Fibroblast of the aortic adventitia (primary cell): Measurements from ENCODE around the gene UGT1A3. TPM values are rescaled to one million over a fixed set of nuclear protein-coding genes. Genes with fewer than 3 reads are reported as not detected.

ENCODE experiments used
- DNase-seq: peaks from one replicate; pipeline ENCODE4 v3.0.0-alpha.2; 2010; ENCODE audit warnings: low read depth
- H3K4me3 ChIP-seq: 2 replicates; pipeline ENCODE4 v1.5.1; 2011; ENCODE audit warnings: low read depth, mild to moderate bottlenecking, control low read depth, low read length, moderate library complexity
- total RNA-seq: library from RNA; depleted of rRNA; stranded (reverse); fragments of >200 nt; gene quantifications from 2 replicates; pipeline ENCODE4 v1.2.3, GENCODE V29; 2012; ENCODE audit warnings: low replicate concordance
- TF ChIP-seq, protein P1 (sequence below): IDR thresholded peaks from 2 replicates; pipeline ENCODE4 v1.5.1; 2011; ENCODE audit warnings: mild to moderate bottlenecking, low read length, control low read depth, inconsistent platforms; ENCODE audit not compliant: insufficient read depth

UGT1A3 gene
- total RNA-seq, 1 donor, result not detected

DNA sequence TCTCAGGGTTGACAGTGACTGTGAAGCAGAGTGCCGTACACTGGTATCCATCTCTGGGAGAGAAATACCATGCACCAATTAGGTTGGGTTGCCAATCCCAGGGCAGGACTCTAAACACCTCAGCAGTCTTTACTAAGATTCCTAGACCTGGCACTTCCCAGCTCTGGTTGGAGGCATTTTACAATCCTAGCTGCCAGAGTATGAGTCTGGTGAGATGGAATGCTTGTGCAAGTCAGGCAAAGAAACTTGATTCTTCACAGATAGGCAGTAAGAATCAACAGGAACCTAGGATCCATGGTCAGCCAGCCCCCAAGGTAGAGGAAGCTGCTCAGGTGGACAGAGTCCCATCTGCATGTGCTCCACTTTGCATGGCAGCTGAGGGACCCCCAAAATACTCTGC is 22.1 kb upstream of the UGT1A3 start:
- DNase-seq, result peak; percentile 83
- TF ChIP-seq, protein P1, sequence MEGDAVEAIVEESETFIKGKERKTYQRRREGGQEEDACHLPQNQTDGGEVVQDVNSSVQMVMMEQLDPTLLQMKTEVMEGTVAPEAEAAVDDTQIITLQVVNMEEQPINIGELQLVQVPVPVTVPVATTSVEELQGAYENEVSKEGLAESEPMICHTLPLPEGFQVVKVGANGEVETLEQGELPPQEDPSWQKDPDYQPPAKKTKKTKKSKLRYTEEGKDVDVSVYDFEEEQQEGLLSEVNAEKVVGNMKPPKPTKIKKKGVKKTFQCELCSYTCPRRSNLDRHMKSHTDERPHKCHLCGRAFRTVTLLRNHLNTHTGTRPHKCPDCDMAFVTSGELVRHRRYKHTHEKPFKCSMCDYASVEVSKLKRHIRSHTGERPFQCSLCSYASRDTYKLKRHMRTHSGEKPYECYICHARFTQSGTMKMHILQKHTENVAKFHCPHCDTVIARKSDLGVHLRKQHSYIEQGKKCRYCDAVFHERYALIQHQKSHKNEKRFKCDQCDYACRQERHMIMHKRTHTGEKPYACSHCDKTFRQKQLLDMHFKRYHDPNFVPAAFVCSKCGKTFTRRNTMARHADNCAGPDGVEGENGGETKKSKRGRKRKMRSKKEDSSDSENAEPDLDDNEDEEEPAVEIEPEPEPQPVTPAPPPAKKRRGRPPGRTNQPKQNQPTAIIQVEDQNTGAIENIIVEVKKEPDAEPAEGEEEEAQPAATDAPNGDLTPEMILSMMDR, result no peak

DNA sequence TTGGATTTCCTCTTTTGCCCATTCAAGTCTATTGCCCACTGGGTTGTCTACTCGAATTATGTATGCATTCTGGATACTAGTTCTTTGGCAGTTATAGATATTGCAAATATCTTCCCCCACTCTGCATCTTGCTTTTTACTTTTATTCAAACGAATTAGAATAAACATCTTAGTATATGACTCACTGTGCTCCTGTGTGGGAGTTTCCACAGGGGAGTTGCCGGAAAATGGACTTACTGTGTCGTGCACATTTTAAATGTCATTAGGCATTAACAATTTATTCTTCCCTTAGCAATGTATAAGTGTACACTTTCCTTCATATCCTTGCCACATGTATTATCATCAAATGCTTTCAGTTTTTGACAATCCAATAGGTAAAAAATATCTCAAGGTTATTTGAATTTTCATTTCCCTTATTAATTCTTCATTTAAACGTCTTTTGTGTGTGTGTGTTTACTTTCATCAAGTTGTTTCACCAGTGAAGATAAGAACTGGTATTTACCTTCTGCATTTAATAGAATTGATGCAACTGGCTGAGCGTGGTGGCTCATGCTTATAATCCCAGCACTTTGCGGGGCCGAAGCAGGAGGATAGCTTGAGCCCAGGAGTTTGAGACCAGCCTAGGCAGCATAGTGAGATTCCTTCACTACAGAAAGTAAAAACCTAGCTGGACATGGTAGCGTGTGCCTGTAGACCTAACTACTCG is 20.8 kb upstream of the UGT1A3 start:
- H3K4me3 ChIP-seq, result no peak overlapping the region
- TF ChIP-seq, protein P1, result no peak
- peak; percentile 67 for DNase-seq

More for the DNA sequence above, 22.1 kb upstream of the UGT1A3 start:
- no peak overlapping the region for H3K4me3 ChIP-seq

DNA sequence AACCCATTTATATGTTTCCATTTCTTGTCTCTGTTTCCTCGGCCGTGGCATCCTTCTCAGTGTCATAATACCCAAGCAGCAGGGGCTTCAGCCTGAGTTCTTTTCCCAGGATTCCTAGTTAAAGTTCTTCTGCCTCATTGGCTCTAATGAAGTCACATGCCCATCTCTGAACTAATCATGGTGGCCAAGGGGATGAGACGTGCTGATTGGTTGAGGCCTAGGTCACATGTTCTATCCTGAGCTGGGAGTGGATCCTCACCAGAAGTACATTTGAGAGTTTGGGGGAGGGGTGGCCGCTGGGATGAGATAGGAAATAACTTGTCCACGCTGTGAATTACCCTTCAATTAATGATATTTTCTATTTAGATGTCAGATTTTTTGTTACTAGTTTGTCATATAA is 19.9 kb upstream of the UGT1A3 start:
- TF ChIP-seq, protein P1, result no peak
- no peak overlapping the region for H3K4me3 ChIP-seq
- no peak for DNase-seq

DNA sequence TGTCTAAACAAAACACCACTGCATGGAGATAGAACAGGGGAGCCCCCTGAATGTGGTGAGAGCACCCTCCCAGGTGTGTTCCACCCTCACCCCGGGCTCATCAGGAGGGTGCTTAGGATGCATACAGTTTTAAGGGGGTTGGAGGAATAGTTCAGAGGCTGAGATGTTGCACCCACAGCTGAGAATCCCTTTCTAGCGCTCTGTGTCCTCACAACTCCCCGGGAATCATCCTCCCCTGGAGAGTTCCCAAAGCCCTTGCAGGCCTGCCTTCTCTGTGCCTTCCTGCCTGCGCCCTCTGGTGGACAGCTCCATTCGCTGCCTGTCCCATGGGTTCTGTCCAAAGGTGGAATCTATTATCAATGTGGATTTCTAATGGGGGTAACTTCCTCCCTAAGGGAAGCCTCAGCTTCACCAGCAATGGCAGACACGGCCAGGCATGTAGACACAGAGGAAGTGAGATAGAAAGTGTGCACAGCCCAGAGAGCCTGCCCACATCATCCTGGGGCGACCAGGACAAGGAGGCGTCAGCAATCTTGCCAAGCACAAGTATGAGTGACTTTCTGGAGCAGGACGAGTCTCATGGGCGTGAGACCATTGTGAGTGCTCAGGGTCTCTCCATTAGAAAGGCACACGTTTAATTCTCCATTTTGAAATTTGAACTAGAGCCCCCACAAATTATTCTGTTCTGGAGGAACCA is 17.4 kb upstream of the UGT1A3 start:
- TF ChIP-seq, protein P1, result peak; percentile 92
- no peak overlapping the region for H3K4me3 ChIP-seq
- DNase-seq, result peak; percentile 87

DNA sequence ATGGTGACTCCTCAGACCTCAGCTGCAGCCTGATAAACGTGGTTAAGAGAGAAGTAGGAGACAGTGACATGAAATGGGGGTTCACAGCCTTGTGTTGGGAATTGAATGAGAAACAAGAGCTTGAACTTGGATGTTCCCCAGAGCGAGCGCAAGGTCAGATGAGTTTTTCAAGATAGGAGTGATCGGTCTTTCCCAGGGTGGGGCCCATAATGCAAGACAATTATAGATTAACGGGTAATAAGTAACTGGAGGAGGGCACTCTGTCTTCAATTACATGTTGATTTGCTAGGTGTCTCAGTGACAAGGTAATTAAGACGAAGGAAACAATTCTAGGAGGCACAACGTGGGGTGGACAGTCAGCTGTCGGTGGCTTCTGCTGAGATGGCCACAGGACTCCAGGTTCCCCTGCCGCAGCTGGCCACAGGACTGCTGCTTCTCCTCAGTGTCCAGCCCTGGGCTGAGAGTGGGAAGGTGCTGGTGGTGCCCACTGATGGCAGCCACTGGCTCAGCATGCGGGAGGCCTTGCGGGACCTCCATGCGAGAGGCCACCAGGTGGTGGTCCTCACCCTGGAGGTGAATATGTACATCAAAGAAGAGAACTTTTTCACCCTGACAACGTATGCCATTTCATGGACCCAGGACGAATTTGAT is 16.1 kb upstream of the UGT1A3 start, which contains the start of gene UGT1A5:
TSS of gene UGT1A5 (plus strand) at position 297 of the 651 bp plus-strand sequence. CDS start at position 382, 85 bp downstream.
- TF ChIP-seq, protein P1, result no peak
- no peak for DNase-seq
- H3K4me3 ChIP-seq, result no peak within 1 kb of the TSS

DNA sequence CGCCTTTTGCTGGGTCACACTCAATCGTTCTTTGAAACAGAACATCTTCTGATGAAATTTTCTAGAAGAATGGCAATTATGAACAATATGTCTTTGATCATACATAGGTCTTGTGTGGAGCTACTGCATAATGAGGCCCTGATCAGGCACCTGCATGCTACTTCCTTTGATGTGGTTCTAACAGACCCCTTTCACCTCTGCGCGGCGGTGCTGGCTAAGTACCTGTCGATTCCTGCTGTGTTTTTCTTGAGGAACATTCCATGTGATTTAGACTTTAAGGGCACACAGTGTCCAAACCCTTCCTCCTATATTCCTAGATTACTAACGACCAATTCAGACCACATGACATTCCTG is 15.6 kb upstream of the UGT1A3 start:
- H3K4me3 ChIP-seq, result no peak overlapping the region
- TF ChIP-seq, protein P1, result no peak
- DNase-seq, result no peak
